CD14-positive monocyte (primary cell): ENCODE results near the gene LILRB4. TPM values are rescaled to one million over a fixed set of nuclear protein-coding genes. Genes with fewer than 3 reads are reported as not detected.
A peak's percentile ranks its signal among the peaks of the same experiment; 100 is the strongest.

ENCODE experiments used
- DNase-seq, 3 donors: peaks; one replicate each; pipeline ENCODE4 v3.0.0-alpha.2; 2011 to 2022
- H2AFZ ChIP-seq: 2 replicates; pipeline ENCODE4 v1.6.0; 2012; ENCODE audit warnings: mild to moderate bottlenecking, low read depth, low read length, inconsistent platforms; ENCODE audit not compliant: insufficient read depth, poor library complexity, severe bottlenecking
- H3K27ac ChIP-seq, 2 donors: 1 replicate in 1 of 2; 2 replicates in 1 of 2; pipeline ENCODE4 v1.5.1; 2012 to 2013; ENCODE audit warnings: low read length in 2 of 2, control low read depth in 1 of 2, inconsistent platforms in 1 of 2, low read depth in 1 of 2, mild to moderate bottlenecking in 1 of 2
- H3K27me3 ChIP-seq, 2 donors: one replicate each; pipeline versions ENCODE4 v1.6.0 to v1.6.1; 2011 to 2013; ENCODE audit warnings: low read length in 2 of 2; ENCODE audit not compliant: control insufficient read depth in 2 of 2, insufficient read depth in 2 of 2
- H3K36me3 ChIP-seq, 2 donors: replicated peaks in 1 of 2; 1 replicate in 1 of 2; 2 replicates in 1 of 2; pipeline versions ENCODE4 v1.5.1 to v1.6.1; 2012 to 2013; ENCODE audit warnings: low read length in 2 of 2, control low read depth in 1 of 2, inconsistent platforms in 1 of 2, mild to moderate bottlenecking in 1 of 2; ENCODE audit not compliant: insufficient read depth in 2 of 2, control insufficient read depth in 1 of 2
- H3K4me1 ChIP-seq, 2 donors: 1 replicate in 1 of 2; 2 replicates in 1 of 2; pipeline versions ENCODE4 v1.5.1 to v1.6.1; 2012 to 2013; ENCODE audit warnings: low read length in 2 of 2, control low read depth in 1 of 2, inconsistent platforms in 1 of 2, mild to moderate bottlenecking in 1 of 2, moderate library complexity in 1 of 2; ENCODE audit not compliant: insufficient read depth in 2 of 2, control insufficient read depth in 1 of 2
- H3K4me2 ChIP-seq: replicated peaks from 2 replicates; pipeline ENCODE3; 2012; ENCODE audit warnings: low read length, moderate library complexity, mild to moderate bottlenecking; ENCODE audit not compliant: poor library complexity, severe bottlenecking; ENCODE audit errors: extremely low read depth
- H3K4me3 ChIP-seq, 3 experiments: fragments of 200-600 bp in 1 of 3; sonication (generic) in 1 of 3; replicated peaks in 1 of 3; 1 replicate in 2 of 3; 2 replicates in 1 of 3; pipeline ENCODE4 v1.5.1; 2011 to 2013; ENCODE audit warnings: low read length in 3 of 3, mild to moderate bottlenecking in 3 of 3, control low read depth in 2 of 3, low read depth in 2 of 3, inconsistent platforms in 1 of 3, moderate library complexity in 1 of 3
- H3K79me2 ChIP-seq: 2 replicates; pipeline ENCODE4 v1.6.0; 2012; ENCODE audit warnings: mild to moderate bottlenecking, control low read depth, inconsistent platforms, low read length, moderate library complexity; ENCODE audit not compliant: insufficient read depth
- H3K9ac ChIP-seq: 2 replicates; pipeline ENCODE4 v1.6.0; 2017; ENCODE audit warnings: low read length, mild to moderate bottlenecking; ENCODE audit not compliant: insufficient read depth, poor library complexity, severe bottlenecking
- H3K9me3 ChIP-seq, 2 donors: replicated peaks in 1 of 2; 1 replicate in 1 of 2; 2 replicates in 1 of 2; pipeline versions ENCODE4 v1.5.1 to v1.6.1; 2012 to 2013; ENCODE audit warnings: low read length in 2 of 2, control low read depth in 1 of 2; ENCODE audit not compliant: control insufficient read depth in 1 of 2, insufficient read depth in 1 of 2
- H4K20me1 ChIP-seq: 2 replicates; pipeline ENCODE4 v1.6.0; 2012; ENCODE audit warnings: mild to moderate bottlenecking, low read length, control low read depth, moderate library complexity; ENCODE audit not compliant: insufficient read depth
- H3K27ac Mint-ChIP-seq, 7 donors: one replicate each; pipeline ENCODE4 v1.8.0; 2020; ENCODE audit warnings: mild to moderate bottlenecking in 7 of 7, mixed read lengths in 7 of 7, moderate library complexity in 6 of 7, inconsistent platforms in 2 of 7
- H3K27me3 Mint-ChIP-seq, 3 donors: one replicate each; pipeline ENCODE4 v1.8.0; 2021 to 2022; ENCODE audit warnings: low read depth in 3 of 3, mild to moderate bottlenecking in 3 of 3, mixed read lengths in 3 of 3, moderate library complexity in 3 of 3, inconsistent platforms in 1 of 3
- H3K36me3 Mint-ChIP-seq, 2 donors: one replicate each; pipeline ENCODE4 v1.8.0; 2020; ENCODE audit warnings: mixed read lengths in 2 of 2, inconsistent platforms in 1 of 2, mild to moderate bottlenecking in 1 of 2
- H3K4me1 Mint-ChIP-seq: one replicate; pipeline ENCODE4 v1.8.0; 2020; ENCODE audit warnings: mild to moderate bottlenecking, mixed read lengths
- H3K4me3 Mint-ChIP-seq, 2 donors: one replicate each; pipeline ENCODE4 v1.8.0; 2020; ENCODE audit warnings: mild to moderate bottlenecking in 2 of 2, mixed read lengths in 2 of 2, moderate library complexity in 1 of 2
- H3K9me3 Mint-ChIP-seq, 7 donors: one replicate each; pipeline ENCODE4 v1.8.0; 2020 to 2022; ENCODE audit warnings: mixed read lengths in 7 of 7, mild to moderate bottlenecking in 6 of 7, moderate library complexity in 6 of 7, inconsistent platforms in 2 of 7
- CTCF ChIP-seq: fragments of 200-600 bp; IDR thresholded peaks from one replicate; pipeline ENCODE4 v1.8.0; 2022; ENCODE audit warnings: antibody characterized with exemption, mild to moderate bottlenecking
- WGBS: methylation state at CpG from one replicate; pipeline ENCODE4 v1.1.5; 2013; ENCODE audit warnings: missing lambda C conversion rate; ENCODE audit not compliant: insufficient coverage; 5-methylcytosine and 5-hydroxymethylcytosine counted together
- intact Hi-C, 2 donors: fragments of 100-400 bp; cut with micrococcal nuclease; formaldehyde crosslinking; loops; one replicate each; pipeline versions ENCODE4 v1.15.0 to v1.15.1; 2023
- polyA plus RNA-seq, 3 donors: library from polyadenylated mRNA; depleted of rRNA in 1 of 3; unstranded in 2 of 3; stranded (reverse) in 1 of 3; fragments of 300-500 nt in 2 of 3; fragments of >200 nt in 1 of 3; fragmentation: Illumina TruSeq in 2 of 3; gene quantifications; 1 replicate in 2 of 3; 2 replicates in 1 of 3; pipeline ENCODE4 v1.2.3, GENCODE V29; 2012 to 2021

Gene LILRB4
- polyA plus RNA-seq, 3 donors: 35.8 to 102 (median 58.0) TPM

GRCh38 chr19:54665530-54665929, 2.7 kb downstream of the LILRB4 start:
- no peak overlapping the region for H3K4me3 Mint-ChIP-seq
- H3K27ac Mint-ChIP-seq: no peak overlapping the region
- H3K4me3 ChIP-seq: no peak overlapping the region
- H3K9me3 Mint-ChIP-seq: peaks cover 0 to 3% (median 0%) of the 10 kb centered on the region in 7 donors
- H3K36me3 ChIP-seq: peaks cover 40 to 45% of the 10 kb centered on the region in 2 donors
- no peak for DNase-seq
- H3K79me2 ChIP-seq: peaks cover 31% of the 10 kb centered on the region
- no peak for TF ChIP-seq CTCF
- no peak overlapping the region for H3K27ac ChIP-seq
- H3K4me2 ChIP-seq: no peak overlapping the region
- intact Hi-C loops: no loop called here
- H3K4me1 ChIP-seq: peaks cover 55 to 68% of the 10 kb centered on the region in 2 donors
- H2AFZ ChIP-seq: no peak overlapping the region
- H3K36me3 Mint-ChIP-seq: peaks cover 49 to 50% of the 10 kb centered on the region in 2 donors
- H3K27me3 ChIP-seq: no peaks in the 10 kb centered on the region
- H3K9ac ChIP-seq: no peak overlapping the region
- peaks cover 65% of the 10 kb centered on the region for H3K4me1 Mint-ChIP-seq
- H3K27me3 Mint-ChIP-seq: peaks cover 2 to 6% (median 3%) of the 10 kb centered on the region in 3 donors
- WGBS: 94% methylated on average over 2 of the region's 6 CpGs
- no peaks in the 10 kb centered on the region for H4K20me1 ChIP-seq
- H3K9me3 ChIP-seq: no peaks in the 10 kb centered on the region

GRCh38 chr19:54667217-54667616, 4.4 kb downstream of the LILRB4 start:
- Mint-ChIP-seq H3K27me3 (peaks cover 5 to 7% (median 6%) of the 10 kb centered on the region in 3 donors), H3K4me3 (no peak overlapping the region), H3K27ac (peak overlapping the region in 1 of 7 donors; percentile 1), H3K4me1 (peaks cover 62% of the 10 kb centered on the region), H3K9me3 (peaks cover 0 to 3% (median 0%) of the 10 kb centered on the region in 7 donors), H3K36me3 (peaks cover 45 to 50% of the 10 kb centered on the region in 2 donors)
- intact Hi-C loops: no loop called here
- H3K27me3 ChIP-seq: no peaks in the 10 kb centered on the region
- TF ChIP-seq CTCF: no peak
- 93% methylated on average over 4 of the region's 12 CpGs for WGBS
- H2AFZ ChIP-seq: no peak overlapping the region
- peaks cover 31% of the 10 kb centered on the region for H3K79me2 ChIP-seq
- no peak overlapping the region for H3K27ac ChIP-seq
- H3K4me1 ChIP-seq: peaks cover 52 to 68% of the 10 kb centered on the region in 2 donors
- peaks cover 40 to 45% of the 10 kb centered on the region in 2 donors for H3K36me3 ChIP-seq
- no peak overlapping the region for H3K9ac ChIP-seq
- H3K4me2 ChIP-seq: no peak overlapping the region
- no peaks in the 10 kb centered on the region for H3K9me3 ChIP-seq
- no peak overlapping the region for H3K4me3 ChIP-seq
- DNase-seq: no peak
- H4K20me1 ChIP-seq: no peaks in the 10 kb centered on the region
